ENCODE results near the gene MAP4K3. TPM values are rescaled to one million over a fixed set of nuclear protein-coding genes. Genes with fewer than 3 reads are reported as not detected.

Gene MAP4K3
- total RNA-seq, 2 experiments from 2014 or later, result 12.4 to 17.5 TPM

- TF ChIP-seq, protein P1, sequence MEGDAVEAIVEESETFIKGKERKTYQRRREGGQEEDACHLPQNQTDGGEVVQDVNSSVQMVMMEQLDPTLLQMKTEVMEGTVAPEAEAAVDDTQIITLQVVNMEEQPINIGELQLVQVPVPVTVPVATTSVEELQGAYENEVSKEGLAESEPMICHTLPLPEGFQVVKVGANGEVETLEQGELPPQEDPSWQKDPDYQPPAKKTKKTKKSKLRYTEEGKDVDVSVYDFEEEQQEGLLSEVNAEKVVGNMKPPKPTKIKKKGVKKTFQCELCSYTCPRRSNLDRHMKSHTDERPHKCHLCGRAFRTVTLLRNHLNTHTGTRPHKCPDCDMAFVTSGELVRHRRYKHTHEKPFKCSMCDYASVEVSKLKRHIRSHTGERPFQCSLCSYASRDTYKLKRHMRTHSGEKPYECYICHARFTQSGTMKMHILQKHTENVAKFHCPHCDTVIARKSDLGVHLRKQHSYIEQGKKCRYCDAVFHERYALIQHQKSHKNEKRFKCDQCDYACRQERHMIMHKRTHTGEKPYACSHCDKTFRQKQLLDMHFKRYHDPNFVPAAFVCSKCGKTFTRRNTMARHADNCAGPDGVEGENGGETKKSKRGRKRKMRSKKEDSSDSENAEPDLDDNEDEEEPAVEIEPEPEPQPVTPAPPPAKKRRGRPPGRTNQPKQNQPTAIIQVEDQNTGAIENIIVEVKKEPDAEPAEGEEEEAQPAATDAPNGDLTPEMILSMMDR (conservative IDR thresholded peaks at IDR 0.05; ENCODE audit: low read length), result no peak
- no peak for TF ChIP-seq EZH2phosphoT487 (IDR thresholded peaks at IDR 0.05; ENCODE audit: borderline replicate concordance, low read depth, low read length)
- H3K9me2 ChIP-seq (ENCODE audit: insufficient read depth, low read length), result no peaks in the 10 kb centered on the region
- H3K79me2 ChIP-seq (ENCODE audit: insufficient read depth, low read depth, low read length), result peaks cover 18% of the 10 kb centered on the region; the same call in 1 of the 2 replicates
- peaks cover 4% of the 10 kb centered on the region for H3K4me1 ChIP-seq (ENCODE audit: insufficient read depth, low read length, poor library complexity, severe bottlenecking)
- no peaks in the 10 kb centered on the region; the same call in 1 of the 2 replicates for H3K9me3 ChIP-seq (ENCODE audit: low read length)
- DNase-seq (ENCODE audit: low spot score), result no peak
- no peaks in the 10 kb centered on the region for H3K36me3 ChIP-seq (ENCODE audit: insufficient read depth, low read length)
- BruUV-seq (replicated peaks), result no TSS peak
- H4K20me1 ChIP-seq (ENCODE audit: insufficient read depth, low read length), result no peaks in the 10 kb centered on the region
- CTCF ChIA-PET (ENCODE audit: unreplicated experiment), result no interaction called here
- no peak overlapping the region for H3K27ac ChIP-seq (ENCODE audit: low read depth, low read length, poor library complexity, severe bottlenecking)
- H3K4me2 ChIP-seq (ENCODE audit: low read length), result no peak overlapping the region
- intact Hi-C loops (cut with micrococcal nuclease; ENCODE audit: unreplicated experiment), result no loop called here
- no peak overlapping the region for H2AFZ ChIP-seq (ENCODE audit: low read length)
- POLR2A ChIA-PET, result no interaction called here
- H3K4me3 ChIP-seq (ENCODE audit: low read depth, low read length, poor library complexity, severe bottlenecking), result no peak overlapping the region
Observed at GRCh38 chr2:39383146-39383545, 53.9 kb downstream of the MAP4K3 start.

DNA sequence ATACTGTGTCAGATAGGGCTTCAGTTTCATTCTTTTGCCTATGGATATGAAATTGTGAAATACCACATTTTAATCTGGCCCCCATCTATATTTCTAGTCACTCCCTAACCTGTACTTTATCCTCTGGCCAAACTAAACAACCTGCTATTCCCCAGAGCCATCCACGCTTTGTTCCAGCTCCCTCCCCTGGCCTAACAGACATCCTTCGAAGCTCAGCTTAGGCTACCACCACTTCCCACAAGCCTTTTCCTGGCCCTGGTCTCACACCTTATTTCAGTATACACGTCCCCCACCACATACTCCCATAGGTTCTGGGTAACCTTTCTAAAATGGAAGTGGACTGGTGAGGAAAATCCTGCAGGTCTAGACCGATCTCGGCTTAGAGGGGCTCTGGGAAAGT is 55.4 kb downstream of the MAP4K3 start:
- ChIA-PET CTCF (ENCODE audit: unreplicated experiment) (no interaction called here), POLR2A (no interaction called here)
- no peaks in the 10 kb centered on the region for H4K20me1 ChIP-seq (ENCODE audit: insufficient read depth, low read length)
- no peak overlapping the region for H3K4me3 ChIP-seq (ENCODE audit: low read depth, low read length, poor library complexity, severe bottlenecking)
- peaks cover 2% of the 10 kb centered on the region for H3K36me3 ChIP-seq (ENCODE audit: insufficient read depth, low read length)
- no TSS peak for BruUV-seq (replicated peaks)
- no peaks in the 10 kb centered on the region; the same call in 1 of the 2 replicates for H3K9me3 ChIP-seq (ENCODE audit: low read length)
- no peak for DNase-seq (ENCODE audit: low spot score)
- intact Hi-C loops (cut with micrococcal nuclease; ENCODE audit: unreplicated experiment), result no loop called here
- H3K4me1 ChIP-seq (ENCODE audit: insufficient read depth, low read length, poor library complexity, severe bottlenecking), result peaks cover 16% of the 10 kb centered on the region
- H3K79me2 ChIP-seq (ENCODE audit: insufficient read depth, low read depth, low read length), result 0 out of 2 replicates have a peak, but pooled peaks cover 12% of the 10 kb centered on the region
- no peak overlapping the region for H3K27ac ChIP-seq (ENCODE audit: low read depth, low read length, poor library complexity, severe bottlenecking)
- no peak overlapping the region for H3K4me2 ChIP-seq (ENCODE audit: low read length)
- H2AFZ ChIP-seq (ENCODE audit: low read length), result no peak overlapping the region
- TF ChIP-seq, protein P1 (conservative IDR thresholded peaks at IDR 0.05; ENCODE audit: low read length), result no peak
- no peak for TF ChIP-seq EZH2phosphoT487 (IDR thresholded peaks at IDR 0.05; ENCODE audit: borderline replicate concordance, low read depth, low read length)
- no peaks in the 10 kb centered on the region for H3K9me2 ChIP-seq (ENCODE audit: insufficient read depth, low read length)

DNA sequence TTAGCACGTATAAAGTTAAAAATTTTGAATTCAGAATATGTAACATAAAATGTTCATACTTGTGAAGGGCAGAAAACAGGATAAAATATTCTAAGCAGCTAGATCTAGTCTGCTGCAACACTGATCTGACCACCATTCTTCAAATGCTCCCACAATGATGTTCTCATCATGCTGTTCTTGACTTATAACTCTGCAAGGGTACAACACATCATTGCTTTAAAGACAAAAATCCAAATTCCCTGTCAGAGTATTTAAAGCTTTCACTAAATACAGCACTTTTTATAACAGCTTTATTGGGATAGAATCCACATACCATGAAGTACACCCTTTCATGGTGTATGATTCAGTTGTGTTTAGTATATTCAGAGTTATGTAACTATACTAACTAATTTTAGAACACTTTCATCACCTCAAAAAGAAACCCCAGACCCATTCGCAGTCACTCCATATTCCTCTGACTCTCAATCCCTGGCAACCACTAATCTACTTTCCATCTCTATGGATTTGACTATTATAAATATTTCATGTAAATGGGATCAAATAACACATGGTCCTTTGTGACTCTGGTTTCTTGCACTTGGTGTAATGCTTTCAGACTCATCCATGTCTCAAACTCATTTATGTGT is 56.4 kb downstream of the MAP4K3 start:
- CTCF ChIA-PET (ENCODE audit: unreplicated experiment), result no interaction called here
- BruUV-seq (replicated peaks), result no TSS peak
- Histone ChIP-seq H3K4me3 (ENCODE audit: low read depth, low read length, poor library complexity, severe bottlenecking) (no peak overlapping the region), H3K27ac (ENCODE audit: low read depth, low read length, poor library complexity, severe bottlenecking) (no peak overlapping the region), H3K9me3 (ENCODE audit: low read length) (peaks cover 7% of the 10 kb centered on the region), H3K79me2 (ENCODE audit: insufficient read depth, low read depth, low read length) (0 out of 2 replicates have a peak, but pooled peaks cover 7% of the 10 kb centered on the region), H3K36me3 (ENCODE audit: insufficient read depth, low read length) (peaks cover 12% of the 10 kb centered on the region), H3K4me2 (ENCODE audit: low read length) (no peak overlapping the region), H4K20me1 (ENCODE audit: insufficient read depth, low read length) (no peaks in the 10 kb centered on the region), H3K9me2 (ENCODE audit: insufficient read depth, low read length) (no peaks in the 10 kb centered on the region), H2AFZ (ENCODE audit: low read length) (no peak overlapping the region), H3K4me1 (ENCODE audit: insufficient read depth, low read length, poor library complexity, severe bottlenecking) (peaks cover 16% of the 10 kb centered on the region)
- POLR2A ChIA-PET, result interaction anchor here (0.6 to 3.2 kb wide), 5 partner anchors 19 to 349 kb away, joined by 3 to 14 read pairs (median 3); no protein-coding TSS in a partner anchor
- TF ChIP-seq, protein P1 (conservative IDR thresholded peaks at IDR 0.05; ENCODE audit: low read length), result no peak
- no peak for TF ChIP-seq EZH2phosphoT487 (IDR thresholded peaks at IDR 0.05; ENCODE audit: borderline replicate concordance, low read depth, low read length)
- intact Hi-C loops (cut with micrococcal nuclease; ENCODE audit: unreplicated experiment), result no loop called here
- DNase-seq (ENCODE audit: low spot score), result no peak
